Fibroblast of pulmonary artery (primary cell): ENCODE measurements around the gene PHF21A.

ENCODE experiments used
- DNase-seq: peaks from one replicate; pipeline ENCODE4 v3.0.0-alpha.2; 2010; ENCODE audit warnings: low read depth
- H3K4me3 ChIP-seq: replicated peaks from 2 replicates; pipeline ENCODE4 v1.5.1; 2011; ENCODE audit warnings: low read depth, mild to moderate bottlenecking, control low read depth, low read length, moderate library complexity
- TF ChIP-seq, protein P1 (sequence below): IDR thresholded peaks from 2 replicates; pipeline ENCODE4 v1.5.1; 2011; ENCODE audit warnings: mild to moderate bottlenecking, control low read depth, low read length, inconsistent platforms; ENCODE audit errors: missing control alignments

The PHF21A gene

DNA sequence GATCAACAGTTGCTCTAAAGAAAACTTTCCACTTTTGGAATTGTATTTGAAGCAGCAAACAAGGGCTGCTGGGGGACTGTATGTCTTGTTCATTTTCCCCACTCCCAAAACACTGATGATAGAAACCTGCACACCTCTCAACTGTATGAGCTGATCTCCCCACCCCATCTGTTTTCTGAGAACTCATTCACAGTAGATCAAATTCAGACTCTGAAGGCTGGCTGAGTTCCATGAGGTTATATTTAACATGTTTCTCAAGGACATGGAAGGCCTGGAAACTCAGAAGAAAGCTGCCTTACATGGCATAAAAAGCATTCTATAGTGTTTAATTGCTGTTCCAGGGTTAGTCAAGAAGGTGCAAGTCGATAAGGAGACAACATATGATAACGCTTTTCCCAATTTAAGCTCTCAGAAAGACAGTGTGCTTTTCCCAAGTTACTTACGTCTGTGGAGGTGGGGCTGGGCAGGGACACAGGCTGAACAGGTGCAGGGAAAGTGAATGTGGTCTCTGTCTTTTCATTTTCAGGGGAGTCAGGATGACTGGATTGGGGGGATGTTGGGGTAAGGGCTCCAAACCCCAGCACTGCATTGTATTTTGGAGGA is 175.8 kb downstream of the PHF21A start:
- TF ChIP-seq, protein P1, sequence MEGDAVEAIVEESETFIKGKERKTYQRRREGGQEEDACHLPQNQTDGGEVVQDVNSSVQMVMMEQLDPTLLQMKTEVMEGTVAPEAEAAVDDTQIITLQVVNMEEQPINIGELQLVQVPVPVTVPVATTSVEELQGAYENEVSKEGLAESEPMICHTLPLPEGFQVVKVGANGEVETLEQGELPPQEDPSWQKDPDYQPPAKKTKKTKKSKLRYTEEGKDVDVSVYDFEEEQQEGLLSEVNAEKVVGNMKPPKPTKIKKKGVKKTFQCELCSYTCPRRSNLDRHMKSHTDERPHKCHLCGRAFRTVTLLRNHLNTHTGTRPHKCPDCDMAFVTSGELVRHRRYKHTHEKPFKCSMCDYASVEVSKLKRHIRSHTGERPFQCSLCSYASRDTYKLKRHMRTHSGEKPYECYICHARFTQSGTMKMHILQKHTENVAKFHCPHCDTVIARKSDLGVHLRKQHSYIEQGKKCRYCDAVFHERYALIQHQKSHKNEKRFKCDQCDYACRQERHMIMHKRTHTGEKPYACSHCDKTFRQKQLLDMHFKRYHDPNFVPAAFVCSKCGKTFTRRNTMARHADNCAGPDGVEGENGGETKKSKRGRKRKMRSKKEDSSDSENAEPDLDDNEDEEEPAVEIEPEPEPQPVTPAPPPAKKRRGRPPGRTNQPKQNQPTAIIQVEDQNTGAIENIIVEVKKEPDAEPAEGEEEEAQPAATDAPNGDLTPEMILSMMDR, result no peak
- H3K4me3 ChIP-seq, result no peak overlapping the region
- no peak for DNase-seq

GRCh38 chr11:45942381-45942780 is 178.9 kb downstream of the PHF21A start:
- TF ChIP-seq, protein P1, result no peak
- DNase-seq, result no peak

GRCh38 chr11:45941285-45941684 is 180.0 kb downstream of the PHF21A start:
- H3K4me3 ChIP-seq, result no peak overlapping the region
- TF ChIP-seq, protein P1, result no peak
- DNase-seq, result no peak

More at GRCh38 chr11:45942381-45942780, 178.9 kb downstream of the PHF21A start:
- no peak overlapping the region for H3K4me3 ChIP-seq

GRCh38 chr11:45939836-45940235 is 181.4 kb downstream of the PHF21A start:
- no peak overlapping the region for H3K4me3 ChIP-seq
- peak; percentile 20 for DNase-seq
- TF ChIP-seq, protein P1, result no peak

- TF ChIP-seq, protein P1, result no peak
- no peak overlapping the region for H3K4me3 ChIP-seq
- no peak for DNase-seq
These were observed 183.3 kb downstream of the PHF21A start for GRCh38 chr11:45937916-45938315.

- no peak overlapping the region for H3K4me3 ChIP-seq
- TF ChIP-seq, protein P1, result no peak
- no peak for DNase-seq
These were observed 184.7 kb downstream of the PHF21A start for GRCh38 chr11:45936511-45937054.
